Thymus (tissue), 11 donors: Measurements from ENCODE around the gene GJC3. TPM values are rescaled to one million over a fixed set of nuclear protein-coding genes. Genes with fewer than 3 reads are reported as not detected.
"Not testable (repeated sequence)": the region's sequence is repeated elsewhere in the genome, so short reads cannot be mapped to it uniquely, and the experiment has no call there.

Source experiments
- DNase-seq, 9 donors: peaks; one replicate each; pipeline ENCODE4 v3.0.0-alpha.2; 2013; ENCODE audit warnings: low spot score in 9 of 9, low read depth in 6 of 9, missing footprints in 1 of 9
- H3K27ac ChIP-seq, 2 donors: one replicate each; pipeline ENCODE4 v1.5.1; 2013; ENCODE audit warnings: control low read depth in 1 of 2, low read depth in 1 of 2, low read length in 1 of 2, mild to moderate bottlenecking in 1 of 2, moderate library complexity in 1 of 2
- H3K27me3 ChIP-seq, 2 donors: one replicate each; pipeline ENCODE4 v1.5.1; 2013; ENCODE audit warnings: low read length in 1 of 2; ENCODE audit not compliant: control insufficient read depth in 2 of 2, insufficient read depth in 1 of 2
- H3K36me3 ChIP-seq, 2 donors: one replicate each; pipeline ENCODE4 v1.5.1; 2013; ENCODE audit warnings: low read length in 1 of 2, mild to moderate bottlenecking in 1 of 2, moderate library complexity in 1 of 2; ENCODE audit not compliant: control insufficient read depth in 2 of 2, insufficient read depth in 2 of 2
- H3K4me1 ChIP-seq, 2 donors: one replicate each; pipeline ENCODE4 v1.5.1; 2013; ENCODE audit warnings: low read length in 2 of 2; ENCODE audit not compliant: control insufficient read depth in 2 of 2, insufficient read depth in 2 of 2
- H3K4me3 ChIP-seq, 2 donors: one replicate each; pipeline ENCODE4 v1.5.1; 2013; ENCODE audit warnings: low read length in 2 of 2, control low read depth in 1 of 2, mild to moderate bottlenecking in 1 of 2
- H3K9me3 ChIP-seq, 2 donors: one replicate each; pipeline ENCODE4 v1.5.1; 2013; ENCODE audit warnings: low read length in 1 of 2, mild to moderate bottlenecking in 1 of 2; ENCODE audit not compliant: control insufficient read depth in 2 of 2, insufficient read depth in 1 of 2
- WGBS: extraction: QIAGEN DNeasy Blood & Tissue Kit; methylation state at CpG from one replicate; pipeline ENCODE4 v1.1.7; 2013; 5-methylcytosine and 5-hydroxymethylcytosine counted together
- polyA plus RNA-seq: library from polyadenylated mRNA; stranded (reverse); fragments of 200-250 nt; gene quantifications from one replicate; pipeline ENCODE4 v1.2.3, GENCODE V29; 2013
- total RNA-seq: library from RNA; stranded (reverse); fragments of 120-200 nt; gene quantifications from one replicate; pipeline ENCODE4 v1.2.4, GENCODE V29; 2013
- donor health status: healthy.

The GJC3 gene
- total and polyA plus RNA-seq, 2 donors = 0.11 to 0.14 TPM

DNA sequence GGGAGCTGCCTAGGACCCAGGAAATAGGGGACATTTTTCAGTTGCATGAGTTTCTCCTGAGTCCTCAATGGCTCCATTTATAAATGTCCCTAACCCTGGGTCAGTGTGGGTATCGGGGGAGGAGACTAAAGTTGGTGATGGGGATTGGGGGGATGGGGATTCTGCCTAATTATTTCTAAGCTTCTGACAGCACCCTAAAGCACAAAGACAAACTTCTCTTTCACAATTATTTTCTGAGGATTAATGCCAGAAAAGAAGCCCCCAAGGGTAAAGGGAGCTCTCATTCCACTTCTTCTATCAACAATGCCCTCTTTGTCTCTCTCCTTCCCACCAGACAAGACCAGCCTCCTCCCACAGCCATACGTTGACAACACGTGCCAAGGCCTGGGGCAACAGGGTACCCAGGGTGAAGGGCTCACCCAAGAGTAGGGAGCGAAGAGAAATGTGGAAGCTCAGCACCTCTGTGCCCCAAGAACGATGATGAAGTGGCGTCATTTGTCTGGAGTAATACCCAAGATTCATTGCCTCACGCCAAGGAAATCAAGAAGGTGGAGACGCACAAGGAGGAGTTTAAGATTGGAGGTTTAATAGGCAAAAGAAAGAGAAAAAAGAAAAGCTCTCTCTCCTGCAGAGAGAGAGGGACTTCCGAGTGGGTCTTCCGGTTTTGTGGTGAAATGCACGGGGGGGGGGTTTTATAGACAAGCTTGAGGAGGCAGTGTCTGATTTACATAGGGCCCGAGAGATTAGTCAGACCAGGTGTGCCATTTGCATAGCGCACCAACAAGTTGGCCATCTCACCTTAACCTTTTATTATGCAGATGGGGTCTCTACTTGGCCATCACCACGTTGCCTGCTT is 14.4 kb upstream of the GJC3 start:
- WGBS = 36% methylated on average over 14 of the region's 14 CpGs
- H3K4me3 ChIP-seq = no peak overlapping the region
- no peak for DNase-seq
- no peaks in the 10 kb centered on the region for H3K36me3 ChIP-seq
- no peak overlapping the region for H3K27ac ChIP-seq
- no peaks in the 10 kb centered on the region for H3K27me3 ChIP-seq
- H3K4me1 ChIP-seq = peaks cover 2% of the 10 kb centered on the region in 2 donors
- H3K9me3 ChIP-seq = no peaks in the 10 kb centered on the region

DNA sequence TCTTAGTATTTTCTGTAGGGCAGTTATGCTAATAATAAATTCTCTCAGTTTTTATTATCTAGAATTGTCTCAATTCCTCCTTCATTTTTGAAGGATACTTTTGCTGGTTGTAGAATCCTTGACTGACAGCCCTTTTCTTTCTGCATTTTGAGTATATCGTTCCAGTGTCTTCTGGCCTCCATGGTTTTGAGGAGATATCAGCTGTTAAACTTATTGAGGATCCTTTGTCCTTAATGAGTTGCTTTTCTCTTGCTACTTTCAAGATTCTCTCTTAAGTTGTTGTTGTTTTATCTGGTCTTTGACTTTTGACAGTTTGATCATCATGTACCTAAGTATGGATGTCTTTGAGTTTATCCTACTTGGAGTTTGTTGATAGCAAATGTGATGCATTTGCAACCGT is 8.9 kb upstream of the GJC3 start:
- DNase-seq = no peak
- 77% methylated on average over 2 of the region's 2 CpGs for WGBS
- no peaks in the 10 kb centered on the region for H3K9me3 ChIP-seq
- H3K4me1 ChIP-seq = no peaks in the 10 kb centered on the region
- H3K4me3 ChIP-seq = no peak overlapping the region
- H3K27me3 ChIP-seq = peaks cover 0 to 5% of the 10 kb centered on the region in 2 donors
- H3K27ac ChIP-seq = no peak overlapping the region
- H3K36me3 ChIP-seq = no peaks in the 10 kb centered on the region

DNA sequence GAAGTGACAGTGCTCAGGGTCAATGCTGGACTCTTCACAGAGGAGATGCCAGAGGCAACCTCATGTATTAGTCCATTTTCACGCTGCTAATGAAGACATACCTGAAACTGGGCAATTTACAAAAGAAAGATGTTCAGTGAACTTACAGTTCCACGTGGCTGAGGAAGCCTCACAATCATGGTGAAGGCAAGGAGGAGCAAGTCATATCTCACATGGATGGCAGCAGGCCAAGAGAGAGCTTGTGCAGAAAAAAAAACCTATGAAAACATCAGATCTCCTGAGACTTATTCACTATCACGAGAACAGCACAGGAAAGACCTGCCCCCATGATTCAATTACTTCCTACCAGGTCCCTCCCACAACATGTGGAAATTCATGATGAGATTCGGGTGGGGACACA is 5.6 kb upstream of the GJC3 start:
- H3K4me3 ChIP-seq, DNase-seq, H3K4me1 ChIP-seq, H3K27ac ChIP-seq, H3K9me3 ChIP-seq, H3K36me3 ChIP-seq, H3K27me3 ChIP-seq: not testable (repeated sequence)
- WGBS = 56% methylated on average over 4 of the region's 4 CpGs

DNA sequence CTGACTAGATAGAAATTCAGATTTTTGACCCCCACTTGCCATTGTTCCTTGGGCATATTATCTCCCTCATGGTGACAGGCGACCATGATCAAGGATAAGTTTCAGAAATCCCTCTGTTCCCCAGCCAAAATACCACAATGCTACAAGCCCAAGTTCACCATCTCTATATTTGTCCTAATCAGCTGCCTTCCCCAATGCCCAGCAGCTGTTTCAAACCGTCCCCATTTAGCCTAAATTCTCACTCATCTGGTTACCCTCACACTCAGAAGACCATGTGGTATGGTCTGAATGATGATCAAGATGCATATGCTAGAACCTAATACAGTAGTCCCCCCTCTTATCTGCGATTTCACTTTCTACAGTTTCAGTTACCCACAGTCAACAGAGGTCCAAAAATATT is 956 bp upstream of the GJC3 start:
- Histone ChIP-seq H3K36me3 (no peaks in the 10 kb centered on the region), H3K9me3 (no peaks in the 10 kb centered on the region), H3K4me1 (peaks cover 0 to 9% of the 10 kb centered on the region in 2 donors), H3K27me3 (peaks cover 0 to 28% of the 10 kb centered on the region in 2 donors), H3K4me3 (no peak overlapping the region), H3K27ac (no peak overlapping the region)
- WGBS = 95% methylated on average over 3 of the region's 3 CpGs
- no peak for DNase-seq

DNA sequence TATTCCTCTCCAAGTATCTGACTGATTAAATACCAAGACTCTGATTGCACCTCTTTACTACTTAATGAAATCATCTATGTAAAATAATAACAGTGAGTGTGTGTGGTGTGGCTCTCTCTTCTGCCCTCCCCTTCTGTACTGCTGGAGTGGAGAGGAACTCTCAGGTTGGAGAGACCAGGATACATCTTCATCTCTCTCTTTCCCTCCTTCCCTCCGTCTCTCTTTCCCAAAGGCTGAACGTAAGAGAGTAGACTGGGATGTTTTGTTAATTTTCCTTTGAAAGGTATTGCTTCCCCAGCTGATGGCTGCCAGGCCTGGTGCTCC is 272 bp upstream of the GJC3 start:
- no peak overlapping the region for H3K27ac ChIP-seq

DNA sequence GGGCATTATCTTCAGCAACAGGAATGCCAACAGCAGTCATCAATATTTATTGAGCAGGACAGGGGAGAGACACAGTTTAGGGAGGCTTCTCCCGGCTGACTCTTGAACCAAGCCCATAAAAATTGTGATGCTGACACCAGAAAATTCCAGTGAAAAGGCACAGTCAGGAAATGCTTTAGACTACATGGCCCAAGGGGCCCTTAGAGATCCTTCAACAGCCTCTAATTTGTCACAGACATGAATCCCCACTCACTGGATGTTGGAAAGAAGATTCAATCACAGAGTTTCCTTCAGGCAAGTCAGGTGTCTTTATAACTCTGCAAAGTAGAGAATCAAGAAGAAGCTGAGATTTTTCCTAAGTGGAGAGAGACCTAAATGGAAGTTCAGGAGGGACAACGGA is 1.2 kb downstream of the GJC3 start:
- DNase-seq = no peak
- Histone ChIP-seq H3K4me1 (peaks cover 0 to 9% of the 10 kb centered on the region in 2 donors), H3K36me3 (no peaks in the 10 kb centered on the region)

More for the DNA sequence above, 272 bp upstream of the GJC3 start:
- peaks cover 0 to 9% of the 10 kb centered on the region in 2 donors for H3K4me1 ChIP-seq
- no peak overlapping the region for H3K4me3 ChIP-seq
- H3K9me3 ChIP-seq = no peaks in the 10 kb centered on the region
- H3K36me3 ChIP-seq = no peaks in the 10 kb centered on the region
- no peak for DNase-seq
- peaks cover 0 to 28% of the 10 kb centered on the region in 2 donors for H3K27me3 ChIP-seq
- WGBS = 32% methylated on average over 2 of the region's 2 CpGs

DNA sequence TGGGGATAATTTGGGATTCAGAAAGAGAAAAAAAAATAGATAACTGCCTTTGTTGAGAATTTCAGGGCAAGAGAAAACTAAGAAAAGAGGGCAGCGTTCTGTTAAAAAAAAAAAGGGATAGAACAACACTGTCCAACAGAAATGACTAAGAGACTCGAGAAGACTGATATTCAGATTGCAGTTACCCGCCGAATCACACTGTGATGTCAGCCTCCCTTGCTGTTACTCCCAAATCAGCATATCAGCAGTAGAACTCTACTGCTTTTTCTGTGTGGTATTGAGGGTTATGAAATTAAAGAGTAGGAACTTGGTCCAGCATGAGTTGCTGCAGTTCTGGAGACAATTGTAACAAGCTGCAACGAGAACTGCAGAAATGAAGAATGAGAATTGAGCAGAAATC is 1.9 kb downstream of the GJC3 start:
- H3K27me3 ChIP-seq = peaks cover 0 to 25% of the 10 kb centered on the region in 2 donors
- H3K4me1 ChIP-seq = peaks cover 0 to 9% of the 10 kb centered on the region in 2 donors
- WGBS = 95% methylated on average over 5 of the region's 5 CpGs
- H3K36me3 ChIP-seq = no peaks in the 10 kb centered on the region
- no peak overlapping the region for H3K27ac ChIP-seq
- DNase-seq = no peak
- no peak overlapping the region for H3K4me3 ChIP-seq
- no peaks in the 10 kb centered on the region for H3K9me3 ChIP-seq

More for the DNA sequence above, 1.2 kb downstream of the GJC3 start:
- Histone ChIP-seq H3K9me3 (no peaks in the 10 kb centered on the region), H3K27ac (no peak overlapping the region), H3K27me3 (peaks cover 0 to 25% of the 10 kb centered on the region in 2 donors), H3K4me3 (no peak overlapping the region)
- 95% methylated on average over 2 of the region's 2 CpGs for WGBS

DNA sequence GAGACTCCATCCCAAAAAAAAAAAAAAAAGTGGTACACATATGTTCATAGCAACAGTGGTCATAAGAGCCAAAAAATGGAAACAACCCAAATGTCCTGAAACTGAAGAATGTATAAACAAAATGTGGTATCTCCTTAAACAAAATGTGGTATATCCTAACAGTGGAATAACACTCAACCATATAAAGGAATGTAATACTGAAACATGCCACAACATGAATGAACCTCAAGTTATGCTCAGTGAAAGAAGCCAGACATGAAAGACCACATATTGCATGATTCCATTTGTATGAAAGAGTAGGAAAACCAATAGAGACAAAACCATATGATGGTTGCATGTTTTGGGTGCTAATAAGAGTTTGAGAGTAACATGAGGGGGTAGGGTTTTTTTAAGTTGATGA is 3.1 kb downstream of the GJC3 start:
- no peak overlapping the region for H3K4me3 ChIP-seq
- peaks cover 0 to 25% of the 10 kb centered on the region in 2 donors for H3K27me3 ChIP-seq
- H3K27ac ChIP-seq = no peak overlapping the region
- H3K9me3 ChIP-seq = no peaks in the 10 kb centered on the region
- peaks cover 0 to 9% of the 10 kb centered on the region in 2 donors for H3K4me1 ChIP-seq
- DNase-seq = no peak
- H3K36me3 ChIP-seq = no peaks in the 10 kb centered on the region

DNA sequence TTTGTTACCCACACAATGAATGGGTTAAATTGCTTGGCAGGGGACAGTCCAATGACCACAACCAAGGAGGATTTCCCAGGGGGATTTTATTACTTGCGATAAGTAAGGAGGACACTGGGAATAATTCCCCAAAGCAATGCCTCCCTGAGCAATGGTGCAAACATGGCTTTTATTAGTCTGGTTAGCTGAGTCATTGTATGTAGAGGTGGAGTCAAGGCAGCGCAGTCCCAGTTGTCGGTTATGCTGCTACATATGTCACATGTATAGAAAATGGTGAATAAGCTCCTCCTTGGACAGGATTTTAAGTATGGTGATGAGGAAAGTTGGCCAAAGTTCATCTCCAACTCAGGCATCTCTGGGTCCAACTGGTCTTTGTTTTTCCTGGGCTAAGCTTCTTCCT is 6.2 kb downstream of the GJC3 start:
- Histone ChIP-seq H3K4me3 (no peak overlapping the region), H3K27me3 (peaks cover 0 to 12% of the 10 kb centered on the region in 2 donors), H3K27ac (no peak overlapping the region), H3K9me3 (peaks cover 0 to 8% of the 10 kb centered on the region in 2 donors), H3K4me1 (peaks cover 2 to 13% of the 10 kb centered on the region in 2 donors), H3K36me3 (no peaks in the 10 kb centered on the region)
- DNase-seq = no peak
- 97% methylated on average over 3 of the region's 3 CpGs for whole genome bisulfite sequencing
